C4-2B (cell line): ENCODE results near the gene GTF3C5.
"Not testable (repeated sequence)": the region's sequence is repeated elsewhere in the genome, so short reads cannot be mapped to it uniquely, and the experiment has no call there.

Experiments used
- H3K27ac ChIP-seq: fragments of 450-650 bp; 2 replicates; pipeline ENCODE4 v1.5.1; 2017
- CTCF ChIP-seq: fragments of 450-650 bp; conservative IDR thresholded peaks from 2 replicates; pipeline ENCODE4 v1.5.1; 2017; ENCODE audit warnings: mild to moderate bottlenecking
- ZFX ChIP-seq: fragments of 450-650 bp; IDR thresholded peaks from 2 replicates; pipeline ENCODE4 v1.6.1; 2017

GTF3C5 gene

DNA sequence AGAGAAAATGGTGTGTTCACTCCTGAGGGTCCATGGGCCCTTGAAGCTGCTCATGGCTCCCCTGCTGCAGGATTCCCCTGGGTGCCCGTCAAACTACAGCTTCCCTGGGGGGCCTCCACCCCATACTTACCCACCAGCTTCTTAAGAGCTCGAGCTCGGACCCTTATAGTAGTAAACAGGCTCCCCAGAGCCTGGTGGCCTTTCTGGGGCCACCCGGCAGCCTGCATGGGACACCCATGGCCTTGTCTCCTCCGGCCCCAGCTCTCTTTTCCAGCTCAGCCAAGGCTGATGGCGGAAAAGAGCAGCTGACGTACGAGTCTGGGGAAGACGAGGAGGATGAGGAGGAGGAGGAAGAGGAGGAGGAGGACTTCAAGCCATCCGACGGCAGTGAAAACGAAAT lies 26.8 kb downstream of the GTF3C5 start:
- no peak for TF ChIP-seq ZFX
- TF ChIP-seq CTCF, result no peak
- no peak overlapping the region for H3K27ac ChIP-seq

- no peak for TF ChIP-seq CTCF
- no peak for TF ChIP-seq ZFX
- no peak overlapping the region for H3K27ac ChIP-seq
Observed at GRCh38 chr9:133058071-133058470, 27.3 kb downstream of the GTF3C5 start.

DNA sequence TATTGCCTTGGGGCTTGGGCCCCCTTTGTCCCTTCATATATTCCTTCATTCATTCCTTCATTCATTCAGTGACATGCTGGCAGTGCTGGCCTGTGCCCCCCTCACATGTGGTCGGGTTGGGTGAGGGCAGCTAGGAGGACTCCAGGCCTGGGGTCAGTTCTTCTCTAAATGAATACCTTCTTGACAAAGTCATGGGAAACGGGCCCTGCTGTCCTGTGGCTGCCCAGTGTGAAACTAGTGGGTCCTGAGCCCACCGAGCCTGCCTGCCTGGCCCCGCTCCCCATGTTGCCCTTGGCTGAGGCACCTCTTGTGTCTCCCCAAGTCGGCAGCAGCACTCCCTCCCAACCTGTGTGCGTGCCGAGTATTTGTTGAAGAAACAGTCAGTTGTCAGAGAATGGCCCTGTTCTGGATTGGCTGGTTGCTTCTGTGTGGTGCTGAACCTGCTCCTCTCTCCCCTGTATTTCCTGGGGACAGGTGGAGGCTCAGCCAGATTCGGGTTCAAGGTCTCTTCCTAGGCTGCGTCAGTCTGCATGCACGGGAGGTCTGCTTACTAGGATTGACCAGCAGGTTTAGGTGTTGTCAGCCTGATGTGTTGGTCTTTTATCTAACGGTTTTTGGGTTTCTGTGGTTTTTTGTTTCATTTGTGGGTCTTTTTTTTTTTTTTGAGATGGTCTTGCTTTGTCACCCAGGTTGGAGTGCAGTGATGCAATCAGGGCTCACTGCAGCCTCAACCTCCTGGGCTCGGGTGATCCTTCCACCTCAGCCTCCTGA lies 27.9 kb downstream of the GTF3C5 start:
- TF ChIP-seq CTCF, result no peak
- TF ChIP-seq ZFX, result no peak
- no peak overlapping the region for H3K27ac ChIP-seq

- H3K27ac ChIP-seq, result no peak overlapping the region
- TF ChIP-seq CTCF (no peak), ZFX (no peak)
Observed at GRCh38 chr9:133059623-133060022, 28.8 kb downstream of the GTF3C5 start.

DNA sequence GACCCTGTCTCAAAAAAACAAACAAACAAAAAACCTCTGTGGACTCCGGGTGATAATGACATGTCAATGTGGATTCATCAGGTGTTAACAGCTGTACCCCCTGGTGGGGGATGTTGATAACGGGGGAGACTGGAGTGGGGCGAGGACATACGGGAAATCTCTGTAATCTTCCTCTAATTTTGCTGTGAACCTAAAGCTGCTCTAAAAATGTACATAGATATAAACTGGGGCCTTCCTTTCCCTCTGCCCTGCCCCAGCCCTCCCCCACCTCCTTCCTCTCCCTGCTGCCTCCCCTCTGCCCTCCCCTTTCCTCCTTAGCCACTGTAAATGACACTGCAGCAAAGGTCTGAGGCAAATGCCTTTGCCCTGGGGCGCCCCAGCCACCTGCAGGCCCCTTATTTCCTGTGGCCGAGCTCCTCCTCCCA lies 29.6 kb downstream of the GTF3C5 start:
- no peak for TF ChIP-seq CTCF
- no peak for TF ChIP-seq ZFX
- H3K27ac ChIP-seq, result no peak overlapping the region; the same call in 1 of the 2 replicates

- peak overlapping the region; percentile 0; the same call in 1 of the 2 replicates for H3K27ac ChIP-seq
Observed at GRCh38 chr9:133061019-133061763, 30.4 kb downstream of the GTF3C5 start.

DNA sequence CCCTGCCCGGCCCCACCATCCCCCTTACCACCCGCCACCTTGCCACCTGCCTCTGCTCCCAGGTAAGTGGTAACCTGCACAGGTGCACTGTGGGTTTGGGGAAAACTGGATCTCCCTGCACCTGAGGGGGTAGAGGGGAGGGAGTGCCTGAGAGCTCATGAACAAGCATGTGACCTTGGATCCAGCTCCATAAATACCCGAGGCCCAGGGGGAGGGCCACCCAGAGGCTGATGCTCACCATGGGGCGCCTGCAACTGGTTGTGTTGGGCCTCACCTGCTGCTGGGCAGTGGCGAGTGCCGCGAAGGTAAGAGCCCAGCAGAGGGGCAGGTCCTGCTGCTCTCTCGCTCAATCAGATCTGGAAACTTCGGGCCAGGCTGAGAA lies 31.0 kb downstream of the GTF3C5 start, which contains the start of gene CEL:
Gene CEL, plus strand, starts transcription at position 218 of the 382 bp plus-strand sequence. Its CDS starts 22 bp downstream, at position 240.
- peak within 1 kb of the TSS; percentile 0; the same call in 1 of the 2 replicates for H3K27ac ChIP-seq

DNA sequence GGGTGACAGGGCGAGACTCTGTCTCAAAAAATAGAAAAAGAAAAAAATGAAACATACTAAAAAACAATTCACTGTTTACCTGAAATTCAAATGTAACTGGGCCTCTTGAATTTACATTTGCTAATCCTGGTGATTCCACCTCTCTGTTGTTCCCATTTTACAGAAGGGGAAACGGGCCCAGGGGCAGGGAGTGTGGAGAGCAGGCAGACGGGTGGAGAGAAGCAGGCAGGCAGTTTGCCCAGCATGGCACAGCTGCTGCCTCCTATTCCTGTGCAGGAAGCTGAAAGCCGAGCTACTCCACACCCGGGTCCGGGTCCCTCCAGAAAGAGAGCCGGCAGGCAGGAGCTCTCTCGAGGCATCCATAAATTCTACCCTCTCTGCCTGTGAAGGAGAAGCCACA lies 31.8 kb downstream of the GTF3C5 start:
- not testable (repeated sequence) for H3K27ac ChIP-seq

GRCh38 chr9:133063159-133063499 lies 32.3 kb downstream of the GTF3C5 start:
- H3K27ac ChIP-seq, result no peak overlapping the region
- TF ChIP-seq ZFX (no peak), CTCF (no peak)
